ENCODE measurements around the gene AMBP. TPM values are rescaled to one million over a fixed set of nuclear protein-coding genes. Genes with fewer than 3 reads are reported as not detected.

Gene AMBP
- total RNA-seq, 1 donor from 2014 or later, result 1.0 TPM

DNA sequence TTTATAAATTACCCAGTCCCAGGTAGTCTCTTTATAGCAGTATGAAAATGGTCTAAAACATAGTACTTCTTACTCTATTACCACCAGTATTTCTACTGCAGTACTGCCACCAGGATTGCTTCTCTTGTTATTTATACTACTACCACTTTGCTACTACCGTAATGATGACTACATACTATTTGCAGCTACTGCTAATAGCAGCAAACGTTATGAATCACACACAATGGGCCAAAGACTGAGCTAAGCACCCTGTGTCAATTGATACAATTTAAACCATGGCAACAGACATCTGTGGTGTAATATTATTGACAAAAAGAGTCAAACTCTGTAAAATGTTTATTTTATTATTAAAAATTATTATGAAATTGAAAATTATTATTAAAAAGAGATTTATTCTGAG is 36.3 kb upstream of the AMBP start:
- Histone ChIP-seq H3K4me3 (no peak overlapping the region), H3K27ac (no peak overlapping the region), H3K4me1 (peaks cover 21% of the 10 kb centered on the region), H3K27me3 (ENCODE audit: low read depth) (peaks cover 3% of the 10 kb centered on the region), H3K36me3 (no peaks in the 10 kb centered on the region), H3K9me3 (no peaks in the 10 kb centered on the region)
- intact Hi-C loops (cut with DNase I), result no loop called here
- ATAC-seq (no peak), DNase-seq (no peak)
- TF ChIP-seq, protein P1, sequence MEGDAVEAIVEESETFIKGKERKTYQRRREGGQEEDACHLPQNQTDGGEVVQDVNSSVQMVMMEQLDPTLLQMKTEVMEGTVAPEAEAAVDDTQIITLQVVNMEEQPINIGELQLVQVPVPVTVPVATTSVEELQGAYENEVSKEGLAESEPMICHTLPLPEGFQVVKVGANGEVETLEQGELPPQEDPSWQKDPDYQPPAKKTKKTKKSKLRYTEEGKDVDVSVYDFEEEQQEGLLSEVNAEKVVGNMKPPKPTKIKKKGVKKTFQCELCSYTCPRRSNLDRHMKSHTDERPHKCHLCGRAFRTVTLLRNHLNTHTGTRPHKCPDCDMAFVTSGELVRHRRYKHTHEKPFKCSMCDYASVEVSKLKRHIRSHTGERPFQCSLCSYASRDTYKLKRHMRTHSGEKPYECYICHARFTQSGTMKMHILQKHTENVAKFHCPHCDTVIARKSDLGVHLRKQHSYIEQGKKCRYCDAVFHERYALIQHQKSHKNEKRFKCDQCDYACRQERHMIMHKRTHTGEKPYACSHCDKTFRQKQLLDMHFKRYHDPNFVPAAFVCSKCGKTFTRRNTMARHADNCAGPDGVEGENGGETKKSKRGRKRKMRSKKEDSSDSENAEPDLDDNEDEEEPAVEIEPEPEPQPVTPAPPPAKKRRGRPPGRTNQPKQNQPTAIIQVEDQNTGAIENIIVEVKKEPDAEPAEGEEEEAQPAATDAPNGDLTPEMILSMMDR (IDR thresholded peaks at IDR 0.05), result no peak

DNA sequence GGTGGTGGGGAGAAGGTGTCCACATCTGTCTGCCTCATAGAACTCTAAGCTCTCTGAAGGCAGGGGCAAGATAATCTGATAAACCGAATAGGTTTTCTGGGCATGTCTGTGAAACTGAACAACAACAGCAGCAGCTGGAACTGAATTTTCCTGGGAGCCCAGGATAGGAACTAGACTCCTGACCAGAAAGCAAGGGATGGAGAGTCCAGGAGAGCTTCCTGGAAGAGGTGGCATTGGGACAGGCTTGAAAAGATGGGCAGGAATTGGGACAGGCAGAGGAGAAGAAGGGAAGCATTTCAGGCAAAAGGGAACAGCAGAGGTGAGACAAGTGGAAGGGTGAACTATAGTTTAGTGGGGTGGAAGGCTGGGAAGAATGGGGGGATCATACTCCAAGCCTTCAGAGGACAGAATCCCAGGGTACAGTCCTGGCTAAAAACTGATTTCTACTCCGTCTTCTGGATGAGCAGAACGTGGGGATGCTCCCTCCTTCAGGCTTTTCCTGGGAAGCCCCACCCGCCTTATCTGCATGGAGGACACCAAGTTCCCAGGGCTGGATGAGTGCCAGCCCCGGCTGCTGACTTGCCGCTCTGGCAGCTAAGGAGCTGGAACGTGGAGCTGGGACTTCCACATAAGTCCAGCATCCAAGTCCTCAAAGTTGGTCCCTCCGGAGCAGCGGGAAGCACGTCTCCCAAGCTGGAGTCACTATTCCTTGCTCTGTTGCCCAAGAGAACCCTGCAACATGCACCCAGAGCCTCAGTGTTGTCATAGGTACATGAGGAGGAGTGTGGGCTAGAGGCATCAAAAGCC is 34.9 kb upstream of the AMBP start:
- peaks cover 13% of the 10 kb centered on the region for H3K4me1 ChIP-seq
- no peak overlapping the region for H3K4me3 ChIP-seq
- no peak overlapping the region for H3K27ac ChIP-seq
- peaks cover 3% of the 10 kb centered on the region for H3K27me3 ChIP-seq (ENCODE audit: low read depth)
- no peaks in the 10 kb centered on the region for H3K9me3 ChIP-seq
- TF ChIP-seq, protein P1 (IDR thresholded peaks at IDR 0.05), result no peak
- ATAC-seq, result no peak
- no peaks in the 10 kb centered on the region for H3K36me3 ChIP-seq
- intact Hi-C loops (cut with DNase I), result no loop called here
- DNase-seq, result peak; percentile 70

DNA sequence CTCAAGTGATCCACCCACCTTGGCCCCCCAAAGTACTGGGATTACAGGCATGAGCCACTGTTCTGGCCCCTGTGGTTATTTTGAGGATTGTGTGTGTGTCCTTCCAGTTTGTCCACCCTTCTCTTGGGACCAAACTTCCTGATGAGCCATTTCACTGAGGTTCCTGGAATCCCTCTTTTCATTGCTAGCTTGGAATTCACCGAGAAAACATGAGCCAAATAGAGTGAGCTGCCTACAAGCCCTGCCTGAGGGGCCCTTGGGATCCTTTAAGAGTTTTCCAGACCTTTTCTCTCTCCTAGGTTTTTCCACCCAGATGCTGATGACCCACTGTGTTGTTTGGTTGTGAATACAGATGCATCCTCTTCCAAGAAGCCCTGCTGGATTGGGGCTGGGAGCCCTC is 34.2 kb upstream of the AMBP start:
- Histone ChIP-seq H3K36me3 (no peaks in the 10 kb centered on the region), H3K4me1 (peaks cover 9% of the 10 kb centered on the region), H3K27me3 (ENCODE audit: low read depth) (peaks cover 3% of the 10 kb centered on the region), H3K27ac (no peak overlapping the region), H3K4me3 (no peak overlapping the region), H3K9me3 (no peaks in the 10 kb centered on the region)
- intact Hi-C loops (cut with DNase I), result no loop called here
- TF ChIP-seq, protein P1 (IDR thresholded peaks at IDR 0.05), result no peak
- ATAC-seq (no peak), DNase-seq (no peak)

DNA sequence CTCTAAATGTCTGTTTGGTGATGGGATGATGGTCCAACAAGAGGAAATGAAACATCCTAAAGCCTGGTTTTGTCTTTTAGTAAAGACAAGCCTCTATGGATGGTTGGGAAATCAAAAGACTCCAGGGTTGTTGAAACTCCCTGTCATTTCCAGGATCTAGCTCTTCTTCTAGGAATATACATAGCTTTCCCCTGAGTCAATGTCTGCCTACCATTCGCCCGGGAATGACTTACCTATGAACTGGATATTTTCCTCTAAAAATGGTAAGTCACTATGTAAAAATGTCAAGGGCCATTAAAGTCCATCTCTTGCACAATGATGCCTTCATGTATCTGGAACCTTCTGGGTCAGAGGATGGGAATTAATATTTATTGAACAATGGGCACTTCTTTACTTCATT is 32.1 kb upstream of the AMBP start:
- no peak for DNase-seq
- no peaks in the 10 kb centered on the region for H3K27me3 ChIP-seq (ENCODE audit: low read depth)
- no peaks in the 10 kb centered on the region for H3K9me3 ChIP-seq
- intact Hi-C loops (cut with DNase I), result no loop called here
- no peak overlapping the region for H3K4me3 ChIP-seq
- no peaks in the 10 kb centered on the region for H3K36me3 ChIP-seq
- H3K4me1 ChIP-seq, result peaks cover 7% of the 10 kb centered on the region
- TF ChIP-seq, protein P1 (IDR thresholded peaks at IDR 0.05), result no peak
- no peak for ATAC-seq
- no peak overlapping the region for H3K27ac ChIP-seq

DNA sequence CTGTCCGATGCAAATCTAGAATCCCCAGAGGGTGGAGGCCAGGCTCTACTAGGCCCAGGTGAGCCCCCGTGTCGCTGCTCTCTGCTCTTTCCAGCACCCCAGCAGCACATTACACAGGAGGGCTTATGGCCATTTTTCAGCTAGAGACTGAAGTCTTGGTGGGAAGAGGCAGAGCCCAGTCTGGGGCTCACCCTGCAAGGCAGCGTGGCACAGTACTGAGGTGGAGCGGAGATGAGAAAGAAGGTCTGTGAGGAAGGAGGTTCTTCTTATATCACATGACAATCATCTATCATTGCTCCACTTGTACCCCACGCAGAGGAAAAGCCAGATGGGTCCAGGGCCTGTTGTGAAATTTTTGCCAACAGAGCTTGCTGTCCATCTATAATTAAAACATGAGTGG is 31.0 kb upstream of the AMBP start:
- Histone ChIP-seq H3K27me3 (ENCODE audit: low read depth) (no peaks in the 10 kb centered on the region), H3K27ac (no peak overlapping the region), H3K36me3 (no peaks in the 10 kb centered on the region), H3K9me3 (no peaks in the 10 kb centered on the region), H3K4me3 (no peak overlapping the region), H3K4me1 (peaks cover 7% of the 10 kb centered on the region)
- intact Hi-C loops (cut with DNase I), result loop anchor here (10.0 kb wide), 1 partner anchor 186 kb away; no protein-coding TSS in a partner anchor
- TF ChIP-seq, protein P1 (IDR thresholded peaks at IDR 0.05), result no peak
- DNase-seq (no peak), ATAC-seq (no peak)
